Colonic mucosa (tissue), 4 donors: ENCODE results near the gene NPPA. TPM values are rescaled to one million over a fixed set of nuclear protein-coding genes. Genes with fewer than 3 reads are reported as not detected.
A peak's percentile ranks its signal among the peaks of the same experiment; 100 is the strongest.

Experiments
- DNase-seq: peaks from one replicate; pipeline ENCODE4 v3.0.0-alpha.2; 2020
- H3K27ac ChIP-seq: fragments of 200-600 bp; one replicate; pipeline ENCODE4 v1.8.0; 2021
- H3K27me3 ChIP-seq: fragments of 200-600 bp; one replicate; pipeline ENCODE4 v1.8.0; 2021
- H3K36me3 ChIP-seq: fragments of 200-600 bp; one replicate; pipeline ENCODE4 v1.8.0; 2021
- H3K4me1 ChIP-seq: fragments of 200-600 bp; one replicate; pipeline ENCODE4 v1.8.0; 2021; ENCODE audit warnings: mild to moderate bottlenecking
- H3K4me3 ChIP-seq: fragments of 200-600 bp; one replicate; pipeline ENCODE4 v1.8.0; 2021
- H3K9ac ChIP-seq, 2 donors: one replicate each; pipeline ENCODE4 v1.7.0; 2013; ENCODE audit warnings: control low read depth in 2 of 2, low read depth in 2 of 2, low read length in 2 of 2
- H3K9me3 ChIP-seq: fragments of 200-600 bp; one replicate; pipeline ENCODE4 v1.8.0; 2021
- intact Hi-C: fragments of 100-400 bp; cut with DNase I; formaldehyde crosslinking; loops from one replicate; pipeline ENCODE4 v1.14.1; 2022
- total RNA-seq, 2 donors: library from RNA; stranded (reverse); fragmentation: NEBNext Ultra II Directional in 1 of 2; extraction: Animal tissue kit (Norgen Biotek cat#: 25700) in 1 of 2; gene quantifications; one replicate each; pipeline ENCODE4 v1.2.1, GENCODE V29; 2021
- TF ChIP-seq, protein P1 (sequence below): fragments of 200-600 bp; IDR thresholded peaks from one replicate; pipeline ENCODE4 v1.8.0; 2022; ENCODE audit warnings: antibody characterized with exemption, mild to moderate bottlenecking
- donor health status: healthy.
- donor health status: DM: no; HTN: no; CAD: no.
- donor health status: DM: no; HTN: no; CAD: no.

The NPPA gene
- total RNA-seq, 2 donors from 2014 or later, result 3.1 TPM; not detected in 1

DNA sequence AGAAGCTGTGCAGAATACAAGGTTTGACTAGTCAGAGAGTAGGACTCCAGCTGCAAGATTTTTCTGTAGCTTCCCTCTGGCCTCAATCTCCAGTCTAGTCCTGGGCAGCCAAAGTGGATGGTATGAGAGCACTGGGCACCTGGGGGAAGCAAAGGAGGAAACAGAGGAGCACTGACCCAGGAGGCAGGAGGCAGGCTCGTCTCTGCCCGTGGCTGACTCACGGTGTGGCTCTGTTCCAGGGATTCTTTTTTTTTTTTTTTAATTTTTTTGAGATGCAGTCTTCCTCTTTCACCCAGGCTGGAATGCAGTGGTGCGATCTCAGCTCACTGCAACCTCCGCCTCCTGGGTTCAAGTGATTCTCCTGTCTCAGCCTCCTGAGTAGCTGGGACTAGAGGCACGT is 15.3 kb upstream of the NPPA start:
- no peak for DNase-seq
- Histone ChIP-seq H3K36me3 (no peaks in the 10 kb centered on the region), H3K9ac (no peak overlapping the region), H3K27ac (no peak overlapping the region), H3K27me3 (peaks cover 22% of the 10 kb centered on the region), H3K9me3 (no peaks in the 10 kb centered on the region), H3K4me1 (no peaks in the 10 kb centered on the region), H3K4me3 (no peak overlapping the region)
- TF ChIP-seq, protein P1, sequence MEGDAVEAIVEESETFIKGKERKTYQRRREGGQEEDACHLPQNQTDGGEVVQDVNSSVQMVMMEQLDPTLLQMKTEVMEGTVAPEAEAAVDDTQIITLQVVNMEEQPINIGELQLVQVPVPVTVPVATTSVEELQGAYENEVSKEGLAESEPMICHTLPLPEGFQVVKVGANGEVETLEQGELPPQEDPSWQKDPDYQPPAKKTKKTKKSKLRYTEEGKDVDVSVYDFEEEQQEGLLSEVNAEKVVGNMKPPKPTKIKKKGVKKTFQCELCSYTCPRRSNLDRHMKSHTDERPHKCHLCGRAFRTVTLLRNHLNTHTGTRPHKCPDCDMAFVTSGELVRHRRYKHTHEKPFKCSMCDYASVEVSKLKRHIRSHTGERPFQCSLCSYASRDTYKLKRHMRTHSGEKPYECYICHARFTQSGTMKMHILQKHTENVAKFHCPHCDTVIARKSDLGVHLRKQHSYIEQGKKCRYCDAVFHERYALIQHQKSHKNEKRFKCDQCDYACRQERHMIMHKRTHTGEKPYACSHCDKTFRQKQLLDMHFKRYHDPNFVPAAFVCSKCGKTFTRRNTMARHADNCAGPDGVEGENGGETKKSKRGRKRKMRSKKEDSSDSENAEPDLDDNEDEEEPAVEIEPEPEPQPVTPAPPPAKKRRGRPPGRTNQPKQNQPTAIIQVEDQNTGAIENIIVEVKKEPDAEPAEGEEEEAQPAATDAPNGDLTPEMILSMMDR, result no peak
- intact Hi-C loops, result no loop called here

DNA sequence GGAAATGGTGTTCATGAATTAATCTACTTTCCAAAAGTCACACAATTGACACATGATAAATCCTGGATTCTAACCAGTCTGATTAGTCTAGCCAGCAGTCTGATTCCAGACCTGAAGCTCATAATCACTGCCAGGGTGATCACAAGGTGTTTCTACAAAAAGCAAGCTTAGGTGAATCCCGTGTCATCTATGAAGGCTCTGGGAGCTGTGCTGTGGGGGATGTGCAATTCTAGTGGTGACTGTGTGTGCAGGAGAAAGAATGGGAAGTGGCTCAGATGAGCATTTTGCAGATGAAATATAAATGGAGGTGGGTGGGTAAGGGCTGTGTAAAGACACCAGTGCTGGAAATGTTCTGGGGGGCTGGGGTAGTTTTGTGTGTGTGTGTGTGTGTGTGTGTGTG is 13.0 kb upstream of the NPPA start:
- DNase-seq, result no peak
- Histone ChIP-seq H3K36me3 (no peaks in the 10 kb centered on the region), H3K9ac (no peak overlapping the region), H3K27me3 (peaks cover 23% of the 10 kb centered on the region), H3K27ac (no peak overlapping the region), H3K4me3 (no peak overlapping the region), H3K4me1 (no peaks in the 10 kb centered on the region), H3K9me3 (no peaks in the 10 kb centered on the region)
- intact Hi-C loops, result no loop called here
- TF ChIP-seq, protein P1, result no peak

DNA sequence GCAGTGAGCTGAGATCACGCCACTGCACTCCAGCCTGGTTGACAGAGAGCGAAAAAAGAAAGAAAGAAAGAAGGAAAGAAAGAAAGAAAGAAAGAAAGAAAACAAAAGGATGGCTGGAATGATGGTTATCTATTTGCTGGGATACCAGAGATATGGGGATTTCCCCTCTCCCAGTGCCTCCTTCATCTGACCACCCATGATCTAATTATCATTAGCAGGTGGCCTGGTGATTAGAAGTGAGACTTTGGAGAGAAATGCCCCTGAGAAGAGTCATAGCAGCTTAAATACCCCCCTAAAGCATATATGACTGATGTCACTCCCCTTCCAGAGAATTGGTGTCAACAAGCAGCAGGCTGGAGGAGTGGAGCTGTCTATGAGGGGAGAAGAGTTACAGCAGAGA is 12.5 kb upstream of the NPPA start:
- Histone ChIP-seq H3K36me3 (no peaks in the 10 kb centered on the region), H3K9ac (no peak overlapping the region), H3K9me3 (no peaks in the 10 kb centered on the region), H3K27ac (no peak overlapping the region), H3K27me3 (peaks cover 23% of the 10 kb centered on the region), H3K4me1 (no peaks in the 10 kb centered on the region), H3K4me3 (no peak overlapping the region)
- DNase-seq, result no peak
- TF ChIP-seq, protein P1, result no peak
- intact Hi-C loops, result no loop called here

DNA sequence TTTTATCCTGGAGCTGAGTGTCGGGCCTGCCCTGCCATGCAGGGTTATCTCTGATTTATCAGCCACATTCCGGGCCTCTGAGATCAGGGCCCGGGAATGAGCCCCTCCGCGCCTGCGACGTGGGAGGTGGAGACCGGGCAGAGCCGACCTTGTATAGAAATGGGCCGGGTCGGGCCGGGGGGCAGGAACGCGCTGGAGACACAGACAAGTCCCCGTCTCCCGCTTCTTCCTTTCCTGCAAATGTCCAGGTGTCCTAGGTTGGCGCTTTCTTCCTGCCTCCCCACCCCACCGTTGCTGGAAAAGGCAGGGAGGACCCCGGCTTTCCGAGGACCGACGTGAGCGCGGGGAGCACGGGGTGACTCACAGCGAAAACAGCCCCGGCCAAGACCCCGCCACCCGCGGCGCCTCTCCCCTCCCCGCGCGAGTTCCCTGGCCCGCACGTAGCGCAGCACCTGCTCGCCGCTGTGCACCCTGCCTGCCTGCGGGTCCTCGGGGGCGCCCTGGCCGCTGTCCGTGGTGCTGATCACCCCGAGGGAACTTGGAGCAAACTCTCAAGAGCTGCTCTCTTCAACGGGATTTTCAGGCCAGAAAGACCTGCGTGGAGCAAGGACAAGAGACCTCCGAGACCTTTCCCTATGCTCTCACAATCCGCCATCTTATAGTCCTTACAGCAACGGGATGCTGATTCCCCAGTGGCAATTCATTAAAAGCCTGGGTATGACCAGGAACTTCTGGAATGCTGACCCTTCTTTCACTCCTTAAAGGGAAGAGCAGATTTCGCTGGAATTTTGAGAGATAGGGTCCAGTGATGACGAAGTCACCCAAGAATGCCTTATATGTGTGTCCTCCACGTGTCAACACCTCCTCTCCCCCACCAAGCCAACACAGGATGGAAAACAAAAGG is 11.6 kb upstream of the NPPA start:
- Histone ChIP-seq H3K9me3 (no peaks in the 10 kb centered on the region), H3K4me3 (no peak overlapping the region), H3K27ac (no peak overlapping the region), H3K4me1 (no peaks in the 10 kb centered on the region), H3K9ac (no peak overlapping the region), H3K36me3 (no peaks in the 10 kb centered on the region), H3K27me3 (peaks cover 23% of the 10 kb centered on the region)
- intact Hi-C loops, result no loop called here
- peak; percentile 37 for DNase-seq
- TF ChIP-seq, protein P1, result no peak

DNA sequence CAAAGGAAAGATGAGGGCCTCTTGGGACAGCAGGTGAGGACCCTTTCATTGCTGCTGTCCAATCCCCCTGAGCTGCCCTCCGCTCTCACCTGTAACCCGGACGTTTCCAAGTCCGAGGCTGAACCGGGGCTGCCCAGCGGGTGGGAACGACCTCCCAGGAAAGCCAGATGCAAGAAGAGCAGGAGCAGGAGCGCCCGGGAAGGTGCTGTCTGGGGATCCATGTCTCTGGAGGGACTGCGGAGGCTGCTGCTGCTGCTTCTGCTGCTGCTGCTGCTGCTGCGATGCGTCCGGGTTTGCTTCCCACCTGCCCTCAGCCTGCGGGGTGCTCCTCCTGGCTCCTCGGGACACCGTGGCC is 11.0 kb upstream of the NPPA start, which contains the start of gene NPPB:
Gene NPPB, minus strand, starts transcription at position 333 of the 355 bp plus-strand sequence. Its CDS starts 112 bp downstream, at position 221.
- TF ChIP-seq, protein P1, result no peak
- peaks cover 23% of the 10 kb centered on the region for H3K27me3 ChIP-seq

More for the DNA sequence above, 11.0 kb upstream of the NPPA start, which contains the start of gene NPPB:
- no peak within 1 kb of the TSS for H3K4me3 ChIP-seq
- no peak within 1 kb of the TSS for H3K27ac ChIP-seq
- no peaks in the 10 kb centered on the region for H3K4me1 ChIP-seq
- no peaks in the 10 kb centered on the region for H3K36me3 ChIP-seq
- DNase-seq, result no peak
- H3K9me3 ChIP-seq, result no peaks in the 10 kb centered on the region
- H3K9ac ChIP-seq, result no peak within 1 kb of the TSS
- intact Hi-C loops, result no loop called here
